HL-60 (cell line): ENCODE measurements around the gene C1QC.

Experiments used
- REST ChIP-seq: IDR thresholded peaks from 2 replicates; pipeline ENCODE4 v1.6.1; 2012; ENCODE audit warnings: low read depth; ENCODE audit not compliant: insufficient replicate concordance
- TF ChIP-seq, protein P1 (sequence below): IDR thresholded peaks from one replicate; pipeline ENCODE4 v1.5.1; 2011; ENCODE audit warnings: low read length, control low read depth, inconsistent platforms; ENCODE audit not compliant: insufficient read depth

- no peak for TF ChIP-seq REST
- TF ChIP-seq, protein P1, sequence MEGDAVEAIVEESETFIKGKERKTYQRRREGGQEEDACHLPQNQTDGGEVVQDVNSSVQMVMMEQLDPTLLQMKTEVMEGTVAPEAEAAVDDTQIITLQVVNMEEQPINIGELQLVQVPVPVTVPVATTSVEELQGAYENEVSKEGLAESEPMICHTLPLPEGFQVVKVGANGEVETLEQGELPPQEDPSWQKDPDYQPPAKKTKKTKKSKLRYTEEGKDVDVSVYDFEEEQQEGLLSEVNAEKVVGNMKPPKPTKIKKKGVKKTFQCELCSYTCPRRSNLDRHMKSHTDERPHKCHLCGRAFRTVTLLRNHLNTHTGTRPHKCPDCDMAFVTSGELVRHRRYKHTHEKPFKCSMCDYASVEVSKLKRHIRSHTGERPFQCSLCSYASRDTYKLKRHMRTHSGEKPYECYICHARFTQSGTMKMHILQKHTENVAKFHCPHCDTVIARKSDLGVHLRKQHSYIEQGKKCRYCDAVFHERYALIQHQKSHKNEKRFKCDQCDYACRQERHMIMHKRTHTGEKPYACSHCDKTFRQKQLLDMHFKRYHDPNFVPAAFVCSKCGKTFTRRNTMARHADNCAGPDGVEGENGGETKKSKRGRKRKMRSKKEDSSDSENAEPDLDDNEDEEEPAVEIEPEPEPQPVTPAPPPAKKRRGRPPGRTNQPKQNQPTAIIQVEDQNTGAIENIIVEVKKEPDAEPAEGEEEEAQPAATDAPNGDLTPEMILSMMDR = no peak
Observed at GRCh38 chr1:22613951-22614350, 29.5 kb upstream of the C1QC start.
